Measurements from ENCODE around the gene SYCP2L.

SYCP2L gene

GRCh38 chr6:11008821-11009220 lies 122.0 kb downstream of the SYCP2L start:
- DNase-seq (ENCODE audit: low read depth) = peak; percentile 62

GRCh38 chr6:11009353-11009752 lies 122.5 kb downstream of the SYCP2L start:
- peak; percentile 78 for DNase-seq (ENCODE audit: low read depth)

GRCh38 chr6:11011787-11012234 lies 125.0 kb downstream of the SYCP2L start:
- no peak for DNase-seq (ENCODE audit: low read depth)

GRCh38 chr6:11012295-11012754 lies 125.5 kb downstream of the SYCP2L start:
- no peak for DNase-seq (ENCODE audit: low read depth)

- DNase-seq (ENCODE audit: low read depth) = no peak
These were observed 126.3 kb downstream of the SYCP2L start for GRCh38 chr6:11012976-11013720.

DNA sequence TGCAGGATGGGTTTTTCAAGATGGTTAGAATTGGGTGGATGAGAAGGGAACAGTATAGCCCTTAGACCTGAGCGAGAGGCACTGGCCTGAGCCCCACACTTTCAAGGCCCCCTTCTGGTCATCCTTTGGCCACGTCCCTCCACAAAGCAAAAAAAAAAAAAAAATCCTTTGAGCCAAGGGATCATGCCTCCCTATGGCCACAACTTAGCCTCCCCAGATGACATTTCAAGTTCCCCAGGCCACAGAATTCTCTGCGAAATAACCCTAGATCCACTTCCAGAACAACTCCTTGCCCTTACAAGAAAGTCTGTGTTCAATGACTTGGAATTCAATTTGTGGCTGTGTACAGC lies 126.8 kb downstream of the SYCP2L start:
- no peak for DNase-seq (ENCODE audit: low read depth)

DNA sequence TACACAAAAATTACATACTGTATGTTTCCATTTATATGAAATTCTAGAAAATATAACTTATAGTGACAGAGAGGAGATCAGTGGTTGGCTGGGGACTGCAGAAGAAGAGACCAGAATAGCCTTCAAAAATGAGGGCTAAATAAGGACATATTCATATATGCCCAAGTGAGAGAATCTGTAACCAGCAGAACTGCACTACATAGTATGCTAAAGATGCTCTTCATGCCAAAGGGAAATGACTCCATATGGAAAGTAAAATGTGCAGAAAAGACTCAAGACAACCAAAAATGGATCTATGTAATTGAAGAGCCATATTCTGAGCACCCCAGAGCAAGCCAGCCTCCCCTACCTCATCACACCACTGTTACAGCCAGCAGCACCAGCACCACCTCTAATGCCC lies 128.2 kb downstream of the SYCP2L start:
- no peak for DNase-seq (ENCODE audit: low read depth)

- DNase-seq (ENCODE audit: low read depth) = no peak
These were observed 129.6 kb downstream of the SYCP2L start for GRCh38 chr6:11016452-11016851.

- no peak for DNase-seq (ENCODE audit: low read depth)
These were observed 130.2 kb downstream of the SYCP2L start for GRCh38 chr6:11017090-11017489.

DNA sequence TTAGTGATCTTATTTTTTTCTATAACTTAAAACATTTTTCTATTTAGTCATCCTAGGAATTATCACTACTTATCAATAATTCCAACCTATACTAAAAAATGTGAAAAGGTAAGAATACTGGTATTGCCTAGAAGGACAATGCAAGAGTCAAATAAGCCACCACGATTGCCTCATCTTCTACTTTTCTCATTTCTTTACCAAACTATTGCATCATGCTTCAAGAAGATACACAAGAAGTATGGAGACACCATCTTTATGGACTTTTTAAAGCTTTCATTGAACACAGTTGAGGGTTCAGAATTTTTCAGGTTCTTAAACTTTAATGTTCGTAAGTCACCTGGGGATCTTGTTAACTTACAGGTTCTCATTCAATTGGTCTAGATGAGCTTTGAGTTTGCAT lies 131.4 kb downstream of the SYCP2L start:
- DNase-seq (ENCODE audit: low read depth) = no peak

DNA sequence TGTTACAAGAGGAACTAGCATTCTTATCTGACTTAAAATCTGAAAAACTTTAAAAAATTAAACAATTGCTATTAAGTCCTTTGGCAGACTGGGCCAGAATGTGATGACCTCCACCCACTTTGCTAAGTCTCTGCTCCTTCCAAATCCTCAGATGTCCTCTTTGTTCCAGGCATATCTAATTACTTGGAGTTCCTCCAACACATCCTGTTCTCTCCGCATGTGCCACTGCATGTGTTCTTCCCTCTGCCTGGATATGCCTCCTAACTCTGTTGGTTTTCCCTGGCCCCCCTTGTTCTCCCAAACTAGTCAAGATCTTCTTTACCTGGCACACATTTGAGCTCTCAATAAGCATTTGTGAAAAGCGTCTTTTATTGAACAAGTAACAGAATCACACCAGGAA lies 134.2 kb downstream of the SYCP2L start:
- no peak for DNase-seq (ENCODE audit: low read depth)

DNA sequence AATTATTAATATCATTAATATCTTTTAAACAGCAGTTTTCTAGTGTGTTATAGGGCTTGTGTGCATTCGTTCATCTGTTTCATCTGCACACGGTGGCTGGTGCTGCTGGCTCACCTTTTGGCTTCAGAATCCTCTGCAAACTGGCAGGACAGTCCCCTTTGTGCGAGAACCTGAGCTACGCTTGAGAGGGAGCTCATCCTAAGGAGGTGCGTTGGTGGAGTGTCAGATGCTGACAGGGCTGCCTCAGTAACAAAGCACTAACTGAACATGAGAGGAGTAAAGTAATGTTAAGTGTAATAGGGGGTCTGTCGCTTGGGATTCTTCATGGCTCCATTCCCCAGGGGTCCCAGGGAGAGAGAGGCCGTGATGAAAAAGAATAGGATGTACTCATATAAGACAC lies 134.9 kb downstream of the SYCP2L start:
- DNase-seq (ENCODE audit: low read depth) = no peak

GRCh38 chr6:11023032-11023431 lies 136.2 kb downstream of the SYCP2L start:
- no peak for DNase-seq (ENCODE audit: low read depth)

Measured in EH (cell line).